ENCODE data around the gene SLC25A29. TPM values are rescaled to one million over a fixed set of nuclear protein-coding genes. Genes with fewer than 3 reads are reported as not detected.
A peak's percentile ranks its signal among the peaks of the same experiment; 100 is the strongest.

The SLC25A29 gene
- total RNA-seq, 1 experiment from 2014 or later: 179 TPM

GRCh38 chr14:100287202-100287997 lies 18.8 kb downstream of the SLC25A29 start:
- no peak overlapping the region for H3K4me3 Mint-ChIP-seq
- ATAC-seq (no peak), DNase-seq (ENCODE audit: low spot score) (peak; percentile 12)
- H3K9me3 Mint-ChIP-seq: no peaks in the 10 kb centered on the region
- ChIA-PET CTCF (interaction anchor here (1.2 to 1.4 kb wide), 2 partner anchors 90 to 94 kb away, joined by 3 to 4 read pairs; no protein-coding TSS in a partner anchor), POLR2A (no interaction called here)
- peaks cover 3% of the 10 kb centered on the region; the same call in 1 of the 2 replicates for H3K36me3 Mint-ChIP-seq
- H3K27me3 Mint-ChIP-seq (ENCODE audit: low read depth): no peaks in the 10 kb centered on the region
- peaks cover 35% of the 10 kb centered on the region for H3K4me1 Mint-ChIP-seq
- no peak for TF ChIP-seq NFE2L1 (CRISPR knock-in tag; IDR thresholded peaks at IDR 0.05)
- no peak for TF ChIP-seq SMAD3 (CRISPR knock-in tag; IDR thresholded peaks at IDR 0.05; ENCODE audit: borderline replicate concordance)
- TF ChIP-seq USF2 (CRISPR knock-in tag; IDR thresholded peaks at IDR 0.05): no peak
- no peak for TF ChIP-seq EMX1 (CRISPR knock-in tag; IDR thresholded peaks at IDR 0.05)
- H3K27ac Mint-ChIP-seq: peak overlapping the region; percentile 87

GRCh38 chr14:100286484-100287191 lies 19.6 kb downstream of the SLC25A29 start:
- DNase-seq (ENCODE audit: low spot score): peak; percentile 10
- CTCF ChIA-PET: interaction anchor here (0.8 to 3.6 kb wide), 6 partner anchors 8 to 45 kb away, joined by 3 to 28 read pairs (median 10); no protein-coding TSS in a partner anchor
- H3K27ac Mint-ChIP-seq: no peak overlapping the region
- peaks cover 3% of the 10 kb centered on the region; the same call in 1 of the 2 replicates for H3K36me3 Mint-ChIP-seq
- no peaks in the 10 kb centered on the region for H3K27me3 Mint-ChIP-seq (ENCODE audit: low read depth)
- H3K4me3 Mint-ChIP-seq: no peak overlapping the region
- POLR2A ChIA-PET: no interaction called here
- ATAC-seq: no peak
- peaks cover 40% of the 10 kb centered on the region for H3K4me1 Mint-ChIP-seq
- no peaks in the 10 kb centered on the region for H3K9me3 Mint-ChIP-seq
- no peak for TF ChIP-seq MXD4 (CRISPR knock-in tag; IDR thresholded peaks at IDR 0.05; ENCODE audit: borderline replicate concordance)
- TF ChIP-seq FOXP4 (CRISPR knock-in tag; IDR thresholded peaks at IDR 0.05): no peak
- no peak for TF ChIP-seq RELA (CRISPR knock-in tag; IDR thresholded peaks at IDR 0.05; ENCODE audit: borderline replicate concordance)
- no peak for TF ChIP-seq ZNF281 (CRISPR knock-in tag; IDR thresholded peaks at IDR 0.05)
- no peak for TF ChIP-seq HMGA2 (CRISPR knock-in tag; IDR thresholded peaks at IDR 0.05)
- TF ChIP-seq ARID4B (CRISPR knock-in tag; IDR thresholded peaks at IDR 0.05; ENCODE audit: borderline replicate concordance): no peak
- TF ChIP-seq ZSCAN18 (CRISPR knock-in tag; IDR thresholded peaks at IDR 0.05): no peak
- no peak for TF ChIP-seq ZNF512 (CRISPR knock-in tag; IDR thresholded peaks at IDR 0.05; ENCODE audit: borderline replicate concordance)
- no peak for TF ChIP-seq MLX (CRISPR knock-in tag; IDR thresholded peaks at IDR 0.05)
- TF ChIP-seq EMX1 (CRISPR knock-in tag; IDR thresholded peaks at IDR 0.05): no peak
- no peak for TF ChIP-seq STAT6 (CRISPR knock-in tag; conservative IDR thresholded peaks at IDR 0.05; ENCODE audit: low read depth)
